OCI-LY1 (cell line): ENCODE data around the gene C17orf58.

Experiments used
- H2AFZ ChIP-seq: fragments of 200-600 bp; sonication (generic), shearing (Covaris generic); 2 replicates; pipeline ENCODE4 v1.6.0; 2014; ENCODE audit warnings: antibody characterized with exemption, mild to moderate bottlenecking, low read length
- H3F3A ChIP-seq: fragments of 200-600 bp; sonication (generic), shearing (Covaris generic); 2 replicates; pipeline ENCODE4 v1.6.0; 2014; ENCODE audit warnings: mild to moderate bottlenecking, antibody characterized with exemption, low read length, moderate library complexity; ENCODE audit not compliant: insufficient read depth
- H3K27ac ChIP-seq: fragments of 200-600 bp; sonication (generic); 2 replicates; pipeline ENCODE4 v1.5.1; 2014; ENCODE audit warnings: low read length, mixed run types, mild to moderate bottlenecking, low read depth; ENCODE audit not compliant: poor library complexity, severe bottlenecking
- H3K27me3 ChIP-seq: fragments of 200-600 bp; sonication (generic); 2 replicates; pipeline ENCODE4 v1.6.0; 2014; ENCODE audit warnings: antibody characterized with exemption, mild to moderate bottlenecking, low read length, moderate library complexity; ENCODE audit not compliant: insufficient read depth
- H3K36me3 ChIP-seq: fragments of 200-600 bp; sonication (generic); 2 replicates; pipeline ENCODE4 v1.6.1; 2014; ENCODE audit warnings: mild to moderate bottlenecking, antibody characterized with exemption, low read length, moderate library complexity, mixed read lengths; ENCODE audit not compliant: insufficient read depth
- H3K4me1 ChIP-seq: fragments of 200-600 bp; sonication (generic); 2 replicates; pipeline ENCODE4 v1.5.1; 2014; ENCODE audit warnings: mild to moderate bottlenecking, low read length, moderate library complexity; ENCODE audit not compliant: insufficient read depth, severe bottlenecking
- H3K4me2 ChIP-seq: fragments of 200-600 bp; sonication (generic), shearing (Covaris generic); 2 replicates; pipeline ENCODE4 v1.6.1; 2014; ENCODE audit warnings: low read length
- H3K4me3 ChIP-seq: fragments of 200-600 bp; sonication (generic); 2 replicates; pipeline ENCODE4 v1.5.1; 2014; ENCODE audit warnings: low read length, low read depth, mild to moderate bottlenecking, mixed read lengths; ENCODE audit not compliant: poor library complexity, severe bottlenecking
- H3K79me2 ChIP-seq: fragments of 200-600 bp; shearing (Covaris generic); 2 replicates; pipeline ENCODE4 v1.6.1; 2016; ENCODE audit warnings: mixed run types, low read length, mixed read lengths; ENCODE audit not compliant: insufficient read depth
- H3K9ac ChIP-seq: fragments of 200-600 bp; sonication (generic), shearing (Covaris generic); 2 replicates; pipeline ENCODE4 v1.6.1; 2014; ENCODE audit warnings: mild to moderate bottlenecking, low read length, mixed read lengths
- H3K9me2 ChIP-seq: fragments of 200-600 bp; sonication (generic), shearing (Covaris generic); 2 replicates; pipeline ENCODE4 v1.6.1; 2014; ENCODE audit warnings: low read depth, mild to moderate bottlenecking, low read length, mixed read lengths
- H3K9me3 ChIP-seq: fragments of 200-600 bp; shearing (Covaris generic); 2 replicates; pipeline ENCODE4 v1.6.1; 2014; ENCODE audit warnings: low read length, mixed read lengths
- H4K20me1 ChIP-seq: fragments of 200-600 bp; sonication (generic), shearing (Covaris generic); 2 replicates; pipeline ENCODE4 v1.6.0; 2016; ENCODE audit warnings: mild to moderate bottlenecking, low read length; ENCODE audit not compliant: insufficient read depth
- EZH2 ChIP-seq: fragments of 200-600 bp; sonication (generic), shearing (Covaris generic); IDR thresholded peaks from 2 replicates; pipeline ENCODE4 v1.8.0; 2017; ENCODE audit warnings: borderline replicate concordance, mixed run types, mild to moderate bottlenecking, antibody characterized with exemption, low read length, moderate library complexity, mixed read lengths
- TF ChIP-seq, protein P1 (sequence below): fragments of 200-600 bp; sonication (generic), shearing (Covaris generic); IDR thresholded peaks from 2 replicates; pipeline ENCODE4 v1.5.1; 2017; ENCODE audit warnings: mild to moderate bottlenecking, antibody characterized with exemption, low read length, moderate library complexity, mixed read lengths

C17orf58 gene

DNA sequence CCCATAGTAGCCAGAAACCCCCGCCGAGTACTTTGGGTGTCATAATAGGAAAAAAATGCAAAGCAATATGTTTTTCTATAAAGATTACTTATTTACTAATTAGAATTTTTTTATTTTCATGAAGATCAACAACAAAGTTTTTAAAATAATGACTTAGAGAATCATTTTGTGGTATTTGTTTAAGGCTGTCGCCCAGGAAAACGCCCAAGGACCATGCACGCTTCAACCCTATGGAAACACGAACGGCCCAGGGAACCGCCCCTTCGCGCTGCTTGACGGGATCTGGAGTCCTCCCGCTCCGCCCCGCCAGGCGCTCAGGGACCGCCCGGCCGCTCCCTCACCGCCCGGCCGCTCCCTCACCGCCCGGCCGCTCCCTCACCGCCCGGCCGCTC is 38.9 kb upstream of the C17orf58 start:
- Histone ChIP-seq H3K9ac (peak overlapping the region; percentile 64), H3K9me3 (no peaks in the 10 kb centered on the region), H3K79me2 (peaks cover 20% of the 10 kb centered on the region), H2AFZ (peak overlapping the region; percentile 88), H3K4me3 (peak overlapping the region; percentile 53), H3K4me2 (peak overlapping the region; percentile 73), H4K20me1 (no peaks in the 10 kb centered on the region), H3K27me3 (no peaks in the 10 kb centered on the region), H3K9me2 (no peaks in the 10 kb centered on the region), H3K4me1 (peaks cover 26% of the 10 kb centered on the region), H3F3A (no peaks in the 10 kb centered on the region), H3K27ac (no peak overlapping the region), H3K36me3 (peaks cover 44% of the 10 kb centered on the region)
- TF ChIP-seq, protein P1, sequence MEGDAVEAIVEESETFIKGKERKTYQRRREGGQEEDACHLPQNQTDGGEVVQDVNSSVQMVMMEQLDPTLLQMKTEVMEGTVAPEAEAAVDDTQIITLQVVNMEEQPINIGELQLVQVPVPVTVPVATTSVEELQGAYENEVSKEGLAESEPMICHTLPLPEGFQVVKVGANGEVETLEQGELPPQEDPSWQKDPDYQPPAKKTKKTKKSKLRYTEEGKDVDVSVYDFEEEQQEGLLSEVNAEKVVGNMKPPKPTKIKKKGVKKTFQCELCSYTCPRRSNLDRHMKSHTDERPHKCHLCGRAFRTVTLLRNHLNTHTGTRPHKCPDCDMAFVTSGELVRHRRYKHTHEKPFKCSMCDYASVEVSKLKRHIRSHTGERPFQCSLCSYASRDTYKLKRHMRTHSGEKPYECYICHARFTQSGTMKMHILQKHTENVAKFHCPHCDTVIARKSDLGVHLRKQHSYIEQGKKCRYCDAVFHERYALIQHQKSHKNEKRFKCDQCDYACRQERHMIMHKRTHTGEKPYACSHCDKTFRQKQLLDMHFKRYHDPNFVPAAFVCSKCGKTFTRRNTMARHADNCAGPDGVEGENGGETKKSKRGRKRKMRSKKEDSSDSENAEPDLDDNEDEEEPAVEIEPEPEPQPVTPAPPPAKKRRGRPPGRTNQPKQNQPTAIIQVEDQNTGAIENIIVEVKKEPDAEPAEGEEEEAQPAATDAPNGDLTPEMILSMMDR = no peak
- no peak for TF ChIP-seq EZH2

DNA sequence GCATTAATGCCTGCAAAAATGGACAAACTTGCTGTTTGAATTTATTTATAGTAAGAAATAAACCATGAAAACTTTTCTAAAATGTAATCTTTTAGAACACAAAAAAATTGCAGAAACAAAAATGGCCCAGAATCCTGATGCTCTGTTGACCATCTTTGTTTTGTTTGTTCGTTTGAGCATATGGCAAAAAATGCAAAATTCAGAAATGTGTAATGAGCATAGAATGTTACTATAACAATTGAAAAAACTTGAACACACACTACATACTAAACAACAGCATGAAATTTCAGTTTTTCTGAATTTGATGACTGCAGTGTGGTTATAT is 38.1 kb upstream of the C17orf58 start:
- Histone ChIP-seq H3K4me1 (peaks cover 26% of the 10 kb centered on the region), H3F3A (no peaks in the 10 kb centered on the region), H3K9me3 (no peaks in the 10 kb centered on the region), H4K20me1 (no peaks in the 10 kb centered on the region), H3K9me2 (no peaks in the 10 kb centered on the region), H3K27ac (no peak overlapping the region), H3K4me2 (peak overlapping the region; percentile 73), H3K9ac (peak overlapping the region; percentile 64), H2AFZ (peak overlapping the region; percentile 88), H3K79me2 (peaks cover 20% of the 10 kb centered on the region), H3K36me3 (peaks cover 37% of the 10 kb centered on the region), H3K4me3 (peak overlapping the region; percentile 53), H3K27me3 (no peaks in the 10 kb centered on the region)
- TF ChIP-seq EZH2 = no peak
- TF ChIP-seq, protein P1 = no peak

DNA sequence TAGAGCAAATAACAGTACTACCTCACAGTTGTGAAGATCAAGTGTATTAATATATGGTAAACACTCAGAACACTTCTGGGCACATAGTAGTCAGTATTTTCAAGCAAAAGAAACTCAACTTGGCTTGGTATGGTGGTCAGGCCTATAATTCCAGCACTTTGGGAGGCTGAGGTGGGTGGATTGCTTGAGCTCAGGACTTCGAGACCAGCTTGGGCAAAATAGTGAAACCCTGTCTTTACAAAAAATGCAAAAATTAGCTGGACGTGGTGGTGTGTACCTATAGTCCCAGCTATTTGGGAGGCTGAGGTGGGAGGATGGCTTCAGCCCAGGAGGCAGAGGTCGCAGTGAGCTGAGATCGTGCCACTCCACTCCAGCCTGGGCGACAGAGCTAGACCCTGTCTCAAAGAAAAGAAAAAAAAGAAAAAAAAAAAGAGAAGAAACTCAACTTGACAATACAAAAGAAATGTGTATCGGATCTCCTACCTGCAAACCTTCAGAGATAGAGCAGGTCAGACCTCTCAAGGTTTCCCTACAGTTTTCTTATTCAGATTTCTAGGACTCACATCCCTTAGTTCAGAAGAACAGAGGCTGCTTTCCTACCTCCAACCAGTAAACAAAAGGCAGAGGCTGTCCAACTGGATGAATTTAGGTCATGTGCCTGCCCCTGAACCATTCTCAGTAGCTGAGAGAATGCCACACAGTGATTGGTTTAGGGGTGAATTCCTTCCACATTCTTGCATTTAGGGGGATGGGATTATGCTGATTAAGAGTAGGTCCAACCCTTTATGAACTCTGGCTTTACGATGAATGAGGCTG is 37.6 kb upstream of the C17orf58 start:
- H3F3A ChIP-seq = no peaks in the 10 kb centered on the region
- H3K4me3 ChIP-seq = no peak overlapping the region
- no peak overlapping the region for H3K9ac ChIP-seq
- H3K27me3 ChIP-seq = no peaks in the 10 kb centered on the region
- peaks cover 20% of the 10 kb centered on the region for H3K79me2 ChIP-seq
- H2AFZ ChIP-seq = peak overlapping the region; percentile 51
- H4K20me1 ChIP-seq = no peaks in the 10 kb centered on the region
- peaks cover 26% of the 10 kb centered on the region for H3K4me1 ChIP-seq
- no peak overlapping the region for H3K27ac ChIP-seq
- TF ChIP-seq, protein P1 = no peak
- no peak for TF ChIP-seq EZH2
- no peaks in the 10 kb centered on the region for H3K9me2 ChIP-seq
- no peaks in the 10 kb centered on the region for H3K9me3 ChIP-seq
- no peak overlapping the region for H3K4me2 ChIP-seq
- H3K36me3 ChIP-seq = peaks cover 32% of the 10 kb centered on the region
